Mucosa of gallbladder (tissue), 1 donor: ENCODE results near the gene NDUFAF4. TPM values are rescaled to one million over a fixed set of nuclear protein-coding genes. Genes with fewer than 3 reads are reported as not detected.
"Not testable (repeated sequence)": the region's sequence is repeated elsewhere in the genome, so short reads cannot be mapped to it uniquely, and the experiment has no call there.

Experiments
- DNase-seq: peaks from one replicate; pipeline ENCODE4 v3.0.0-alpha.2; 2020; ENCODE audit warnings: low spot score
- total RNA-seq: library from RNA; stranded (reverse); gene quantifications from one replicate; pipeline ENCODE4 v1.2.1, GENCODE V29; 2021
- donor health status: DM: no; HTN: no; CAD: no.

NDUFAF4 gene
- total RNA-seq, 1 donor from 2014 or later = 25.9 TPM

- DNase-seq = no peak
Measured at GRCh38 chr6:96899019-96899418, 1.3 kb upstream of the NDUFAF4 start.

GRCh38 chr6:96898241-96898851 lies 655 bp upstream of the NDUFAF4 start:
- no peak for DNase-seq

- DNase-seq = no peak
Measured at GRCh38 chr6:96889146-96889545, 8.5 kb downstream of the NDUFAF4 start.

GRCh38 chr6:96888745-96889144 lies 8.9 kb downstream of the NDUFAF4 start:
- no peak for DNase-seq

- no peak for DNase-seq
Measured at GRCh38 chr6:96886519-96886918, 11.2 kb downstream of the NDUFAF4 start.

- DNase-seq = not testable (repeated sequence)
Measured at GRCh38 chr6:96885187-96885631, 12.5 kb downstream of the NDUFAF4 start.

GRCh38 chr6:96878143-96878542 lies 19.5 kb downstream of the NDUFAF4 start:
- DNase-seq = no peak

- no peak for DNase-seq
Measured at GRCh38 chr6:96876886-96877545, 20.7 kb downstream of the NDUFAF4 start.

GRCh38 chr6:96872976-96873375 lies 24.7 kb downstream of the NDUFAF4 start:
- no peak for DNase-seq

GRCh38 chr6:96865055-96865405 lies 32.7 kb downstream of the NDUFAF4 start:
- DNase-seq = no peak

GRCh38 chr6:96864216-96865054 lies 33.3 kb downstream of the NDUFAF4 start:
- no peak for DNase-seq

- DNase-seq = no peak
Measured at GRCh38 chr6:96862560-96862959, 35.1 kb downstream of the NDUFAF4 start.

- DNase-seq = no peak
Measured at GRCh38 chr6:96861588-96861987, 36.1 kb downstream of the NDUFAF4 start.

GRCh38 chr6:96856856-96857255 lies 40.8 kb downstream of the NDUFAF4 start:
- no peak for DNase-seq

- no peak for DNase-seq
Measured at GRCh38 chr6:96853083-96853482, 44.6 kb downstream of the NDUFAF4 start.

GRCh38 chr6:96852605-96853004 lies 45.1 kb downstream of the NDUFAF4 start:
- no peak for DNase-seq

- no peak for DNase-seq
Measured at GRCh38 chr6:96851858-96852257, 45.8 kb downstream of the NDUFAF4 start.

GRCh38 chr6:96849615-96850014 lies 48.1 kb downstream of the NDUFAF4 start:
- DNase-seq = no peak

- no peak for DNase-seq
Measured at GRCh38 chr6:96844530-96844929, 53.2 kb downstream of the NDUFAF4 start.

- DNase-seq = no peak
Measured at GRCh38 chr6:96841345-96841744, 56.3 kb downstream of the NDUFAF4 start.
